T-helper 22 cell (primary cell): ENCODE results near the gene GEMIN5.

Experiments
- DNase-seq: peaks from one replicate; pipeline ENCODE4 v3.0.0-alpha.2; 2020; ENCODE audit warnings: low read depth

GEMIN5 gene

DNA sequence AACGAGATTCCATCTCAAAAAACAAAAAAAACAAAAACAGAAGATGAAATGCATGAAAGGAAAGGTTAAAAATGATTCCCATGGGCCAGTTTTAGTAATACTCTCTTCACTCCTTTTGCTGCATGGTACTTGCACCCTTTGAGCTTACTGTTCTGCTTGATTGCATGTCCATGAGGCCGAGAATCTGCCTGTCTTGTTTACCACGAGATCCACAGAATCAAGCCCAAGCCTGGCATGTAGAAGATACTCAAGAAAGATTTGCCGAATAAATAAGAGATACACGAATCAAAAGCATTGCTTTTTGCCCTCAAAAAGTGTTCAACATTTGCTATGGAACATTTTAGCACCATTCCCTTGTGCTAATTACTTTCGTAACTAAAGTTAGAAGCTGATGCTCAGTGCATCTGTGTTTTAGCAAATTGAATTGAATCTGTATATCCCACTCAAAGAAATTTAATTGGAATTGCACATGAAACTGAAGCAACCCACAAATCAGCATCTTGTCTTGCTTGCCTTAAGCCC lies 88.7 kb downstream of the GEMIN5 start:
- no peak for DNase-seq

DNA sequence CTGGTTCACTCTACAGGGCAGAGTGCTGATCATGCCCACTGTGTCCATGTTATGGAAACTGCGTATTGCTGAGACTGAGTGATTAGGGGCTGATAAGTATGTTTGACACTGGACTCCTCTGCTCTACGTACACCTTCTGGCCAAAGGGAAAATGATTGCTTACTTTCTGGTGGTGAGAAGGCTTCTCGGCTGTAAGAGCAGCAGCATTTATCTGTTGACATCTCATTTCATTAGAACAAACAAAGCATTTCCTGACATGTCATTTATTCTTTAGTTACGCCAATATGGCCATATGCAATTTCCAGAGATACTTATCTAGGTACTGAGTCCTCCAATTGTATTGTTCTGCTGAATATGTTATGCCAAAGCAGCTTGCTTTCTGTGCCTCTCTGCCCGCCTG lies 93.2 kb downstream of the GEMIN5 start:
- DNase-seq = no peak

DNA sequence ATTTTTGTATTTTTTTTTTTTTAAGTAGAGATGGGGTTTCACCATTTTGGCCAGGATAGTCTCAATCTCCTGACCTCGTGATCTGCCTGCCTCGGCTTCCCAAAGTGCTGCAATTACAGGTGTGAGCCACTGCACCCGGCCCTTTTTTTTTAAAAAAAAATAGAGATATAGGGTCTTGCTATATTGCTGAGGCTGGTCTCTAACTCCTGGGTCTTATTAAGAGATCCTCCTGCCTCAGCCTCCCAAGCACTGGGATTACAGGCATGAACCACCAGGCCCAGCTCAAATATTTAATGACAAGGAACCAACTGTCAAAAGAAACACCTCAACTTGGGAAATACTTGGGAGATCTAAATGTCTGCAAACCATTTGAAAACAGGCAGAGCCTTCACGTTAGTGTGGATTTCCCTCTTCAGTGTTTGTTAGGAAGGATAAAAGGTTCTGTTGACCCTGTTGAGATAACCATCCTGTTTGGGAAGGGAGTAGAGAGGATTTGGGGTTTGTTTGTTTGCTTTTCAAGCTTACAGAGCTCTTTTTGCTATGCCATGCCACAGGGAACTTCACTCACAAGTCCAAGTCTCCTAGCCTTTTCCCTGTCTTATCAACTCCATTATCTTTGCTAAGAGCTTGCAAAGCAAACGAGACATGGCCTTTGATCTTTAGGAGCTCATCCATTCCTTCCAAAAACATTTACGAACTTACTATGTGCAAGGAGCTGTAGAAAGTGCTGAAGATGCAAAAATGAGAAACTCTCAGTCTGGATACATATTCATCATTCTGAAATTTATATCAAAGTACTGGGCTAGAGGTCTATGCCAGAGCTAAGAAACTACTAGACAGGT lies 95.1 kb downstream of the GEMIN5 start:
- DNase-seq = no peak

DNA sequence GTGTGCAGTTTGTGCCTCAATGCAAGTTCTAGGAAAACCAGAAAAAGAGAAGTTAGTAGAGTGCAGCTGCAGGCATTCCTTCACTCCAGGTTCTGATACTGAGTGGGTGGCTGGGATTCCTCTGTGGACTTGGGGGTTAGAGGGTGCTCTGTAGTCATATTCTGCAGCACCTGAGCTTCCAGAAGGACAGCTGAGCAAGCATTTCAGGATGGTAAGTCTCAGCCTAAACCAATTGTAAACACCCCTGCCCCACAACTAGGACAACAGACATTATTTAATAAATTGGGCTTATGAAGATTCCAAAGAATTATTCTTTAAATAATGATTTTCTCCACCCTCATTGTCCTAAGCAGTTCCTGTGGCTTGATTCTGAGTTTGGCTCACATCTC lies 96.7 kb downstream of the GEMIN5 start:
- DNase-seq = no peak

DNA sequence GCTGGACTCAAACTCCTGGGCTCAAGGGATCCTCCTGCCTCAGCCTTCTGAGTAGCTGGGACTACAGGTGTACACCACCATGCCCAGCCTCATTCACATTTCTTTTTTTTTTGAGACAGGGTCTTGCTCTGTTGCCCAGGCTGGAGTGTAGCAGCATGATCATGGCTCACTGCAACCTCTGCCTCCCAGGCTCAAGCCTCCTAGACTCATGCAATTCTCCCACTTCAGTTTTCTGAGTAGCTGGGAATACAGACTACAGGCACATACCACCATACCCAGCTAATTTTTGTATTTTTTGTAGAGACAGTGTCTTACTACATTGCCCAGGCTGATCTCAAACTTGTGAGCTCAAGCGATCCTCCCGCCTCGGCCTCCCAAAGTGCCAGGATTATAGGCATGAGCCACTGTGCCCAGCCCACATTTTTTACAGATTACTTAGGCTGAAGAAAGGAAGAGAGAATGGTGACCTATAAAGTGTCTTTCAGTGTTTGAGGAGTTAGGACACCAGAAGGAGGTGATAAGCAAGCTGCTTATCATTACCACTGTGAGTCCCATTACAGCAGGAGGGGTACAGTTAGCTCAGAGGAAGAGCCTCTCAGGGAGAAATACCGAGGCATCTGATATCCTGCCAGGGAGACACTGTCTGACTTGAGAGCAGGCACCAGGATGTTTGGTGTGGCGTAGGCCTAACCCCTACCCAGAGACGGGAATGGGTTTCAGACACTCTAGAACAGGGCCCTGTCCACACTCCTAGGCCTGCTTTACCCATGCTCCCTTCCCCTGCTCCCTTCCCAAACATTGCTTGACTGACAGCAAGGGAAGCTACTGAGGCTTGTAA lies 97.4 kb downstream of the GEMIN5 start:
- no peak for DNase-seq
